Measurements from ENCODE around the gene SSBP2. TPM values are rescaled to one million over a fixed set of nuclear protein-coding genes. Genes with fewer than 3 reads are reported as not detected.

The SSBP2 gene
- total RNA-seq, 1 experiment from 2014 or later: 5.2 TPM

DNA sequence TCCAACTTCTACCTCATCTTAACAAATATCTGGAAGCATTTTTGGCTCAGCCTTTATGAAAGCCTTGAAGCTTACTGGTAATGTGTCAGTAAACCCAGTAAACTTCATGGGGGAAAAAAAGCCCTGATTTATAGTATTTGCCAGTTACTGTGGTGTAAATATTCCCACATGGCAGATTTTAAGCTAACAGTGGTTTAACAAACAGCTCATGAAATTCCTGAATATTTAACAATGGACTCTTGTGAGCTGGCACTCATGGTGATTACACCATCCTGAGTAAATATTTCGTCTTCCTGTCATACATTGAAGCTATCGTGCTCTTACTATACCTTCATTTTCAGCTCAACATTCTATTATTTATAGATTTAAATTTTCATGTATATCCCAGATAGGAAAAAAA, 300.0 kb downstream of the SSBP2 start:
- Histone ChIP-seq H2AFZ (ENCODE audit: low read depth, low read length, poor library complexity, severe bottlenecking) (no peak overlapping the region), H3K4me2 (ENCODE audit: low read length) (no peak overlapping the region)
- RAD21 ChIA-PET (ENCODE audit: low non-redundant PET in 1 of 2, low total read pairs in 2 of 2, uncharacterized antibody in 2 of 2, unreplicated experiment in 2 of 2): no interaction called here

More for the DNA sequence above, 300.0 kb downstream of the SSBP2 start:
- intact Hi-C loops (cut with micrococcal nuclease): no loop called here
- no peaks in the 10 kb centered on the region for H3K4me1 ChIP-seq (ENCODE audit: control insufficient read depth in 1 of 2, insufficient read depth in 2 of 2, low read length in 2 of 2)
- ATAC-seq (no peak), DNase-seq (ENCODE audit: low read depth, low spot score) (no peak)
- H3K9me3 ChIP-seq (ENCODE audit: control insufficient read depth in 1 of 2, insufficient read depth in 1 of 2, low read depth in 1 of 2, low read length in 2 of 2): no peaks in the 10 kb centered on the region
- no peak overlapping the region for H3K9ac ChIP-seq (ENCODE audit: low read length)
- no peaks in the 10 kb centered on the region for H3K36me3 ChIP-seq (ENCODE audit: control insufficient read depth in 1 of 2, insufficient read depth in 2 of 2, low read length in 2 of 2)
- TF ChIP-seq YY1 (IDR thresholded peaks at IDR 0.05; ENCODE audit: extremely low read depth, insufficient replicate concordance, low read depth, low read length) (no peak), SIN3A (IDR thresholded peaks at IDR 0.05; ENCODE audit: low read depth) (no peak), JUND (IDR thresholded peaks at IDR 0.05) (no peak), CEBPB (IDR thresholded peaks at IDR 0.05; ENCODE audit: low read depth) (no peak), EGR1 (IDR thresholded peaks at IDR 0.05; ENCODE audit: low read depth) (no peak), ZFX (IDR thresholded peaks at IDR 0.05) (no peak)
- TF ChIP-seq, protein P1, sequence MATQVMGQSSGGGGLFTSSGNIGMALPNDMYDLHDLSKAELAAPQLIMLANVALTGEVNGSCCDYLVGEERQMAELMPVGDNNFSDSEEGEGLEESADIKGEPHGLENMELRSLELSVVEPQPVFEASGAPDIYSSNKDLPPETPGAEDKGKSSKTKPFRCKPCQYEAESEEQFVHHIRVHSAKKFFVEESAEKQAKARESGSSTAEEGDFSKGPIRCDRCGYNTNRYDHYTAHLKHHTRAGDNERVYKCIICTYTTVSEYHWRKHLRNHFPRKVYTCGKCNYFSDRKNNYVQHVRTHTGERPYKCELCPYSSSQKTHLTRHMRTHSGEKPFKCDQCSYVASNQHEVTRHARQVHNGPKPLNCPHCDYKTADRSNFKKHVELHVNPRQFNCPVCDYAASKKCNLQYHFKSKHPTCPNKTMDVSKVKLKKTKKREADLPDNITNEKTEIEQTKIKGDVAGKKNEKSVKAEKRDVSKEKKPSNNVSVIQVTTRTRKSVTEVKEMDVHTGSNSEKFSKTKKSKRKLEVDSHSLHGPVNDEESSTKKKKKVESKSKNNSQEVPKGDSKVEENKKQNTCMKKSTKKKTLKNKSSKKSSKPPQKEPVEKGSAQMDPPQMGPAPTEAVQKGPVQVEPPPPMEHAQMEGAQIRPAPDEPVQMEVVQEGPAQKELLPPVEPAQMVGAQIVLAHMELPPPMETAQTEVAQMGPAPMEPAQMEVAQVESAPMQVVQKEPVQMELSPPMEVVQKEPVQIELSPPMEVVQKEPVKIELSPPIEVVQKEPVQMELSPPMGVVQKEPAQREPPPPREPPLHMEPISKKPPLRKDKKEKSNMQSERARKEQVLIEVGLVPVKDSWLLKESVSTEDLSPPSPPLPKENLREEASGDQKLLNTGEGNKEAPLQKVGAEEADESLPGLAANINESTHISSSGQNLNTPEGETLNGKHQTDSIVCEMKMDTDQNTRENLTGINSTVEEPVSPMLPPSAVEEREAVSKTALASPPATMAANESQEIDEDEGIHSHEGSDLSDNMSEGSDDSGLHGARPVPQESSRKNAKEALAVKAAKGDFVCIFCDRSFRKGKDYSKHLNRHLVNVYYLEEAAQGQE (IDR thresholded peaks at IDR 0.05; ENCODE audit: low read depth): no peak
- TF ChIP-seq, protein P2, sequence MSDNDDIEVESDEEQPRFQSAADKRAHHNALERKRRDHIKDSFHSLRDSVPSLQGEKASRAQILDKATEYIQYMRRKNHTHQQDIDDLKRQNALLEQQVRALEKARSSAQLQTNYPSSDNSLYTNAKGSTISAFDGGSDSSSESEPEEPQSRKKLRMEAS (IDR thresholded peaks at IDR 0.05): no peak
- TF ChIP-seq, protein P3, sequence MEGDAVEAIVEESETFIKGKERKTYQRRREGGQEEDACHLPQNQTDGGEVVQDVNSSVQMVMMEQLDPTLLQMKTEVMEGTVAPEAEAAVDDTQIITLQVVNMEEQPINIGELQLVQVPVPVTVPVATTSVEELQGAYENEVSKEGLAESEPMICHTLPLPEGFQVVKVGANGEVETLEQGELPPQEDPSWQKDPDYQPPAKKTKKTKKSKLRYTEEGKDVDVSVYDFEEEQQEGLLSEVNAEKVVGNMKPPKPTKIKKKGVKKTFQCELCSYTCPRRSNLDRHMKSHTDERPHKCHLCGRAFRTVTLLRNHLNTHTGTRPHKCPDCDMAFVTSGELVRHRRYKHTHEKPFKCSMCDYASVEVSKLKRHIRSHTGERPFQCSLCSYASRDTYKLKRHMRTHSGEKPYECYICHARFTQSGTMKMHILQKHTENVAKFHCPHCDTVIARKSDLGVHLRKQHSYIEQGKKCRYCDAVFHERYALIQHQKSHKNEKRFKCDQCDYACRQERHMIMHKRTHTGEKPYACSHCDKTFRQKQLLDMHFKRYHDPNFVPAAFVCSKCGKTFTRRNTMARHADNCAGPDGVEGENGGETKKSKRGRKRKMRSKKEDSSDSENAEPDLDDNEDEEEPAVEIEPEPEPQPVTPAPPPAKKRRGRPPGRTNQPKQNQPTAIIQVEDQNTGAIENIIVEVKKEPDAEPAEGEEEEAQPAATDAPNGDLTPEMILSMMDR (IDR thresholded peaks at IDR 0.05 in 2 of 3, conservative IDR thresholded peaks at IDR 0.05 in 1 of 3; ENCODE audit: borderline replicate concordance in 1 of 3, insufficient read depth in 1 of 3, low read depth in 2 of 3, low read length in 2 of 3): no peak
- no peaks in the 10 kb centered on the region for H3K79me2 ChIP-seq (ENCODE audit: insufficient read depth, low read length)
- no TSS peak for BruUV-seq (replicated peaks)
- no peak overlapping the region for H3K27ac ChIP-seq (ENCODE audit: low read depth, low read length)
- no peaks in the 10 kb centered on the region for H4K20me1 ChIP-seq (ENCODE audit: insufficient read depth)
- CTCF ChIA-PET: interaction anchor here (1.5 kb wide), 1 partner anchor 14 kb away, joined by 3 read pairs; no protein-coding TSS in a partner anchor
- no peaks in the 10 kb centered on the region for H3K9me2 ChIP-seq (ENCODE audit: insufficient read depth)
- POLR2A ChIA-PET: no interaction called here
- H3K27me3 ChIP-seq (ENCODE audit: insufficient read depth, low read length): no peaks in the 10 kb centered on the region
- no peak overlapping the region for H3K4me3 ChIP-seq (replicated peaks in 1 of 2; ENCODE audit: low read depth in 1 of 2, low read length in 2 of 2)

Data from HCT116 (cell line).